Measurements from ENCODE around the gene ANTKMT. TPM values are rescaled to one million over a fixed set of nuclear protein-coding genes. Genes with fewer than 3 reads are reported as not detected.

The ANTKMT gene
- total RNA-seq, 3 donors from 2014 or later: 29.9 to 35.7 (median 30.4) TPM

- TF ChIP-seq POLR2AphosphoS5 (IDR thresholded peaks at IDR 0.05): peak in 1 of 3 donors; percentile 18
- TF ChIP-seq POLR2A (IDR thresholded peaks at IDR 0.05): no peak
- TF ChIP-seq CTCF (IDR thresholded peaks at IDR 0.05): no peak
- H3K4me1 ChIP-seq: peaks cover 9 to 31% of the 10 kb centered on the region in 2 donors
- H3K9me3 ChIP-seq: no peaks in the 10 kb centered on the region
- intact Hi-C loops (cut with DNase I; ENCODE audit: low total_unique reads): no loop called here
- H3K36me3 ChIP-seq: no peaks in the 10 kb centered on the region
- no peaks in the 10 kb centered on the region for H3K27me3 ChIP-seq
- peak overlapping the region; percentile 72 to 90 (median 86) for H3K4me3 ChIP-seq
- DNase-seq (ENCODE audit: low spot score in 2 of 2): peak in 1 of 2 donors; percentile 73
- H3K27ac ChIP-seq: peak overlapping the region; percentile 80 to 96
Measured at GRCh38 chr16:678858-679813, 41.8 kb upstream of the ANTKMT start.

GRCh38 chr16:679814-680624 lies 40.9 kb upstream of the ANTKMT start, which contains the start of gene STUB1:
Gene STUB1, plus strand, starts transcription at chr16:680410. Its CDS starts 116 bp downstream, at chr16:680526.
- no peaks in the 10 kb centered on the region for H3K27me3 ChIP-seq
- intact Hi-C loops (cut with DNase I; ENCODE audit: low total_unique reads): no loop called here
- peak within 1 kb of the TSS; percentile 80 to 96 for H3K27ac ChIP-seq
- H3K4me1 ChIP-seq: peaks cover 15 to 35% of the 10 kb centered on the region in 2 donors
- no peaks in the 10 kb centered on the region for H3K36me3 ChIP-seq
- H3K4me3 ChIP-seq: peak within 1 kb of the TSS; percentile 72 to 90 (median 86)
- TF ChIP-seq CTCF (IDR thresholded peaks at IDR 0.05): no peak
- peak in 2 of 3 donors; percentile 50 to 54 for TF ChIP-seq POLR2AphosphoS5 (IDR thresholded peaks at IDR 0.05)
- H3K9me3 ChIP-seq: no peaks in the 10 kb centered on the region
- peak; percentile 76 to 88 for DNase-seq (ENCODE audit: low spot score in 2 of 2)

- peak overlapping the region; percentile 72 to 90 (median 86) for H3K4me3 ChIP-seq
- H3K9me3 ChIP-seq: no peaks in the 10 kb centered on the region
- no peaks in the 10 kb centered on the region for H3K36me3 ChIP-seq
- intact Hi-C loops (cut with DNase I; ENCODE audit: low total_unique reads): no loop called here
- no peak for TF ChIP-seq POLR2A (IDR thresholded peaks at IDR 0.05)
- no peak for TF ChIP-seq CTCF (IDR thresholded peaks at IDR 0.05)
- no peak for TF ChIP-seq POLR2AphosphoS5 (IDR thresholded peaks at IDR 0.05)
- no peak for DNase-seq (ENCODE audit: low spot score in 2 of 2)
- peak overlapping the region; percentile 80 to 96 for H3K27ac ChIP-seq
- H3K4me1 ChIP-seq: peaks cover 17 to 41% of the 10 kb centered on the region in 2 donors
- no peaks in the 10 kb centered on the region for H3K27me3 ChIP-seq
Measured at GRCh38 chr16:680625-680945, 40.4 kb upstream of the ANTKMT start.

GRCh38 chr16:680967-681745 lies 39.8 kb upstream of the ANTKMT start:
- Histone ChIP-seq H3K27me3 (no peaks in the 10 kb centered on the region), H3K4me3 (peak overlapping the region; percentile 72 to 90 (median 86)), H3K27ac (peak overlapping the region; percentile 80 to 96), H3K4me1 (peaks cover 17 to 41% of the 10 kb centered on the region in 2 donors), H3K9me3 (no peaks in the 10 kb centered on the region), H3K36me3 (no peaks in the 10 kb centered on the region)
- TF ChIP-seq POLR2A (IDR thresholded peaks at IDR 0.05): no peak
- TF ChIP-seq CTCF (IDR thresholded peaks at IDR 0.05): no peak
- no peak for TF ChIP-seq POLR2AphosphoS5 (IDR thresholded peaks at IDR 0.05)
- intact Hi-C loops (cut with DNase I; ENCODE audit: low total_unique reads): no loop called here
- DNase-seq (ENCODE audit: low spot score in 2 of 2): no peak

All from breast epithelium (tissue), 4 donors.